Right forelimb (tissue), 1 donor: Measurements from ENCODE around the gene ARHGAP24.
"Not testable (repeated sequence)": the region's sequence is repeated elsewhere in the genome, so short reads cannot be mapped to it uniquely, and the experiment has no call there.

Experiments
- DNase-seq: peaks from one replicate; pipeline ENCODE4 v3.0.0-alpha.2; 2018

The ARHGAP24 gene

DNA sequence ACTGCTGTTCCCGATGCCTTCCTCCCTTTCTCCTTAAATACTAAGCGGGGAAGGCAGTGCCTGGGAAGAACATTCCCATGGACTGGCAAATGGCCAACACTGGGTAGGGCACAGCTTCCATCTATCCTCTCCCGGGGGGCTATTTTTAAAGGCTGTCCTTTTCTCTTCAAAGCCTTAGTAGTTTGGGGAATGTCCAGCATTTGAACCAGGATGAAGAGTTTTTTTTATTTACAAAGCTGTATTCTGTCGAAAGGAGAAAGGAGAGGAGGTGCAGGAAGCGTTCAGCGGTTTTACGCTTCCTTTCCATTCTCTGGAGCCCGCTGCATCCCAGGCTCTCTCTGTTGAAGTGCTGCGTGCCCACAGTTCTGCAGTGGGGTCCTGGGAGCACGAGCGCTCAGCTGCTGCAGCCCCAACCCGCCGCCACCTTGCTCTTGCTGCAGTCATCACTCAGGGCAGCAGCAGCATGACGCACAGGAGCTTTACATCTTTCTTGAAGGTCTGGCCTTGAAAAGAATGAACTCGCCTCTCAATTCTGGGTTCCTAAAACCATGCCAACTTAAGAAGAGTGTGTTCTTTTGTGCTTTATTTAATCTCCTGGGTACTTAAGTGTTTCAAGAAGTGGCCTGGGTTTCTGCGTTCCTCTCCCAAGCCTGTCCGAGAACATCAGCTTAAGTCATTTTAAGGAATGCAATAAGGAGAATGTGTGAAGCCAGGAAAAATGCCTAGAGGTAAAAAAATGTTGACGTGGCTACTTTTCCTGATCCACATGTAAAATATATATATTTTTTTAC lies 457.7 kb downstream of the ARHGAP24 start:
- peak; percentile 56 for DNase-seq

DNA sequence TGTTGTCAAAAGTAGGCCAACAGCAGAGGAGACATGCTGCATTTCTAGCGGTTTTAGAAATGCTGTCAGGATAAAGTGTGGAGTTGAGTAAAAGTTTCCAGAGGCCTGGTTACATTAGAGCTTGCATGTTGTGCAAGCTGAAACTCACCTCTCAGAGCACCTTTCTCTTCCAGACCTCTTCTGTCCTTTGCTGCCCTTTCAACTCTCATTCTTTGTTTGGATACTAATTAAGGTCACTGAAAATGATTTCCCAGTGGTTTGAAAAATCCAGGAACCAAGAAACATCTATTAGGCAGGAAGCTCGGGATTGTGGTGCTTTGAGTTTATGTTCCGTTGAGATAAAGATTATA lies 458.3 kb downstream of the ARHGAP24 start:
- DNase-seq, result no peak

DNA sequence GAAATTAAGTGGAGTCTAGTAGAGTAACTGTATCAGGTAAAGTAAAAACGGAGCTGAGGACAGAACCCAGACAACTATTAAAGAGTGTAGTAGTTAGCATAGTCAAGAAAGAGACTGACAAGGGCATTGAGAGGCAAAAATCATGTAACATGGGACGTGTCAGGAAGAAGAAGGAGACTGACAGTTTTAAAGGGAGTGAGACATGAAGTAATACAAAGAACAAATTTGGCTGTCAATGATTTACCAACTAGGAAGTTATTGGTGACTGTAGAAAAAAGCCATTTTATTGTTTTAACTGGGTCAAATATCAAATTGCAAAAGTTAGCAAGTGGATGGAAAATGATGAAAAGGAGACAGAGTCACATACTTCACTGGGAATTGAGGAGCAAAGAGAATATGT lies 462.6 kb downstream of the ARHGAP24 start:
- DNase-seq, result no peak

DNA sequence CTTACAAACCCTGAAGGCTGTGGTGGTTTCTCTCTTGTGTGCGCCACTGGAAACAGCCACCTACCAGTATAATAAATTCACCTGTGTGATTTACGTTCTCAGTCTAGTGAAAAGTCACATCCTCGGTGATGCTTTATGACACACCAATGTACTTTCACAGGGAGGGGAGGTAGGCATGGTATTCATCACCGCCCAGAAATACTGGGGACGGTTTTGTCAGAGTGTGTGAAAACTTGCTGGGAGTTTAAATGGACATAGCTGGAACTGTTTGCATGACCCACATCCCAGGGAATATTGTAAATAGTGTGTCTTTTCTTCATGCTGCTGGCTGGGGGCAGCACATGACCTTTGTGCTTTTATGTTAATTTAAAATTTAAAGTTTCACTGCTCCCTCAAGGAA lies 463.1 kb downstream of the ARHGAP24 start:
- DNase-seq, result no peak

DNA sequence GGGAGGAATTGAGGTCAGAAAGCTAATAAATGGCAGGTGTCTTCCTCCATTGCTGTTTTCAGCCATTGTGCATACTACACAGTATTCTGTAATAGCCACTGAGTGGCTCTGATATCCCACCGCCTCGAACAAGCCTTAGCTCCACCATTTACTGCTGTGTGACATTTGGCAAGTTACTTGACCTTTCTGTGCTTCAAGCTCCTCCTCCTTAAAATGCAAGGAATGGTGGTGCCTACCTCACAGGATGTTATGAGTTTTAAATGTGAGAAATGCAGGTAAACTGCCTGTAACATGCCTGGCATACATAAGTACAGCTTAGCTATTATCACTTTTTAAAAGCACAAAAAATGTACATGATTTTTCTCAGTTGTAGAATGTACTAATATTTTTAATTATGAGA lies 464.0 kb downstream of the ARHGAP24 start:
- DNase-seq, result no peak

DNA sequence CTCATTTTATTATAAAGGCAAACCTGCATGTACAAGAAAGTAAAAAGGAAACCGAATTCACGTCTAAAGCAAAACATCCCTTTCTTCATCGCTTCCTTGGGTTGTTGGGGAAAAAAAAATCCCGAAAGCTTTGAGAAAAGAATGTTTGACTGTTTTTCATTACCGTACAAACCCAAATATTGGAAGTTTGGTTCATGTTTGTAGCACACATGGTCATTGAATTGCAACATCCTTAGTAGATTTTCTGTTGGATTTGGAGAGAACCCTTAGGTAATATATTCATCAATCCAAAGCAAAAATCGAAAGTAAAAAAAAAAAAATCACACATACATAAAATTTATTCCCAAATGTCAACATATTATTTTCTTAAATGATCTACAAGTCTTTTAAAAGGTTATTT lies 464.6 kb downstream of the ARHGAP24 start:
- no peak for DNase-seq

DNA sequence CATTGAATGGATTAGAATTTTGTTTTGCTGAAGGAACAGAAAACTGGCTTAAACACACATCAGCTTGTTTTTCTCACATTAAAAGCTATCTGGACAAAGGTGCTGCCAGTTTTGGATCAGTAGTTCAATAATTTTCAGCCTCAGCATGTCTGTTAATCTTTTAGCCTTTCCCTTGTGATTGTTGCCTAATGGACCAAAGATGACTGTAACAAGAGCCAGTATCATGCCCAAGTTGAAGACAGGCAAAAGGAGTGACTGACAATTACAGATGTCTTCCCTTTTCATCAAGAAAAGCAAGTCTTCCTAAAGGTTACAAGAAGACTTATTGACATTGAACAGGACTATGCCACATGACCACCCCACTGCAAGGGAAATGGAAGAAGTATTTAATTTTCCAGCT lies 465.2 kb downstream of the ARHGAP24 start:
- no peak for DNase-seq

DNA sequence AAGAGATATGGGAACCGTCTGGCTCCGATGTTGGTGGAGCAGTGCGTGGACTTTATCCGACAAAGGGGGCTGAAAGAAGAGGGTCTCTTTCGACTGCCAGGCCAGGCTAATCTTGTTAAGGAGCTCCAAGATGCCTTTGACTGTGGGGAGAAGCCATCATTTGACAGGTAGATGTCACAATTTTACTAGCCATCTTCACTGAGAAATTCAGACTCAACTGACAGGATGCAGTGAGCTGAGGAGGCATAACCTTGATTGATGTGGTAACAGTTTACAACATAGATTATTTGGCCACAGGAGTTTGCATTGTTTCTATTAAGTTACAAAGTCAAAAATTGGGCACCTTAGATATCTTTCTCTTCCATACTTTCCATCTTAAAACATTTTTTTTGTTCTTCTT lies 467.2 kb downstream of the ARHGAP24 start:
- no peak for DNase-seq

DNA sequence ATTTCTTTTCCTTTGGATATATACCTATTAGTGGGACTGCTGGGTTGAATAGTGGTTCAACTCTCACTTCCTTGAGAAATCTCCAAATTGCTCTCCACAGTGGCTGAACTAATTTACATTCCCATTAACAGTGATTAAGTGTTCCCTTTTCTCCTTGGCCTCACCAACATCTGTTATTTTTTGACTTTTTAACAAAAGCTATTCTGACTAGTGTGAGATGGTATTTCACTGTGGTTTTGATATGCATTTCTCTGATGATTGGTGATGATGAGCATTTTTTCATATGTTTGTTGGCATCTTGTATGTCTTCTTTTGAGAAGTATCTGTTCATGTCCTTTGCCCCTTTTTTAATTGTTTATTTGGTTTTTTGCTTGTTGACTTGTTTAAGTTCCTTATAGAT lies 471.9 kb downstream of the ARHGAP24 start:
- no peak for DNase-seq

DNA sequence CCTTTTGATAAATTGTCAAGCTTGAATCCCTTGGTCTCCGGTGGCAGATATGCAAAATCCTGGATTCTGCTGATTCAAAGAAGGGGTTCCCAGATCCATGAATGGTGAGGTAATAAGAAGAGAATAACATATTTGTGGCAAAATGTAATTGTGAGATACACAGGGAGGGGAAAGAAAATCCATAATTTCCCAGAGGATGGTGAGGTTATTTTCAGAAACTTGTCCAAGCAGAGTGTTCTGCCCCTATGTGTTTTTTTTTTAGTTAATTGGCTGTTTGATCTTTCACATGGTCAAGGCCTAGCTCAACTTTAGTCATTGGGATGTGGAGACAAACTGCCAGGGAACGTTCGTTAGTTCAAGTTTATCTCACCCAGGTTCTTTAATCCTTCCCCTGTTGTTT lies 476.1 kb downstream of the ARHGAP24 start:
- DNase-seq, result no peak

DNA sequence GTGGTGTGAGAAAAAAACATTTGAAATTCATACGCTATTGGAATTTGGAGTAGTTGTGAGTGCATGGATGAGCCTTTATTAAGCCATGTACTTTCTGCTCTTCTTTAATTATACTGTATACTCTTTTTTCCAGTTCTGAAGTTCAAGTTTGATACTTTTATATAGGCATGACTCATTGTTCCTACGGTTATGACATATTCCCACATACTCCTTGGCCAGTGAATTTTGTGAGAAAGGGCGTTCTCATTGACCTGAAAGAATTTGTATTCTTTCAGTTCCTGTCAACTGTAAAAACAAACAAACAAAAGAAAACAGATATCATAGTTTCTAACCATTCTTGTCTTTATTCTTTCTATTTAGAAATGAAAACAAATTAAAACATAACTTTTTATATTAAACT lies 477.6 kb downstream of the ARHGAP24 start:
- DNase-seq, result no peak

DNA sequence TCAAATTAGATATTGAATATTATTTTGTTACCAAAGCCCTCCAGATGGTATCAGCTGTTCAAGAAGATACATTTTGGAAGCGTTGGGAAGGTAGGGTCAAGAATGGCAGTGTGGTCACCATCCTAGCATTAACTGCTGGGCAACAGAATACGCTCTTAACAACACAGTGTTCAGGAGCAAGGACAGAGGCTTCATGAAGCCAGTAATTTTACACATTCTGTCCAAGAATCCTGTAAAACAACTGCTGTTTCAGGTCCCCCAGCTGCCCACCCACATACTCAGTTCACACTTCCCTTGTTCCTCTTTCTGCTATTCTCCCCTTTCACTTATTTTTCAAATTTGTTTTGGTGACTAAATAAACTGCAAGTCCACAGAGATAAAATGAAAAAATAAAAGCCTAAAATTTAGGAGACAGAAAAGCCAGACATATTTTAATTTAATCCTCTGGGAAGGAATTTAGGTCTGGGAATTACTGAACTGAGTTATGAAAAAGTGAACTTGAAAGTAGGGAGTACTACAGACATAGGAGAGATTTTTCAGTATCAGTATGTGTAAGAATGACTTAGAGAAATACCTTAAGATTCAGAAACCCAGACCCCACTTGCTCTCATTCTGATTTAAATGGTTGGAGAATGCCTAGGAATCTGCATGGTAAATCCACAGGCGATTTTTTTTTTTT lies 478.2 kb downstream of the ARHGAP24 start:
- DNase-seq, result no peak

DNA sequence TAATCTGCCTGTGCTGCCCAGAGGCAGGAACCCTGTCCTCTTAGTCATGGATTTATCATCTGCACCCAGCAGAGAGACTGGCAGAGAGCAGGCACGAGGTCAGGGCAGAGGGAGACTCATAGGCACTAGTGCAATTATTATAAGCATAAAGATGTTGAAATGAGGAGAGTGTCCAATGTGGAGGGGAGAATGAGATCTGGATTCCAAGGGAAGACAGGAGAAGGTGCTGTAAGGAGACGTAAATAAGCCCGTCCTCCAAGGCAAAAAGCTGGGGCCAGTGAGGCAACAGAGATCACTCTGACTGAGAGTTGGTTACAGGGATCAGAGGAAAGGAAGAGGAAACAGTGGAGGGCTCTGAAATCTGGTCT lies 478.7 kb downstream of the ARHGAP24 start:
- no peak for DNase-seq

DNA sequence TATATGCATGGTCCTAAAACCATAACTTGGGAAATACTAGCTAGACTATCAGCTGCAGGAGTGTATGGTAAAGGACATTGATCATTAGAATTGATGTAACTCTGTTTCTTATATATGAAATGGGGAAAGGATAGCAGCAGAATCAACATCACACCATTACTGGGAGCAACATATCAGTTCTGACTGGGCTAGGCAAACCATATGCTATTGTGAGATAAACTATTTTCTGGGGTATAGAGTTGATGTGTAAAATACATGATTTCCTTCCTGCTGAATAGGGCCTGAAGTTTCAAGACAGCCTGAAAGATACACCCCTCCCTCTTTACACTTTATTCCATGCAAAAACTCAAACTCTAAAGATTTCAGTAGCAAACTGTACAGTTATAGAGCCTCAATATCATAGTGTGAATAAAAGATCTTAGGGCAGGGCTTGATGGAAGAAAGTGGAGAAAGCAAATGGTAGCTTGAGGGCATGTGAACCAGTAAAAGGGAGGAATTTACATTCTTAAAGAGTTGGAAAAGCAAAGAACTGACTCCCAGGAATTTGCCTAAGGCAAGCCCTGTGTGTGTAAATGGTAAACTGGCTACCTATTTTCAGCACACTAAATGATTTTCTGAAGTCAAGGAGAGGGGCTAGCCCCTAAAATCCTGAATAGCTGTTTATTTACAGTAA lies 480.8 kb downstream of the ARHGAP24 start:
- no peak for DNase-seq

DNA sequence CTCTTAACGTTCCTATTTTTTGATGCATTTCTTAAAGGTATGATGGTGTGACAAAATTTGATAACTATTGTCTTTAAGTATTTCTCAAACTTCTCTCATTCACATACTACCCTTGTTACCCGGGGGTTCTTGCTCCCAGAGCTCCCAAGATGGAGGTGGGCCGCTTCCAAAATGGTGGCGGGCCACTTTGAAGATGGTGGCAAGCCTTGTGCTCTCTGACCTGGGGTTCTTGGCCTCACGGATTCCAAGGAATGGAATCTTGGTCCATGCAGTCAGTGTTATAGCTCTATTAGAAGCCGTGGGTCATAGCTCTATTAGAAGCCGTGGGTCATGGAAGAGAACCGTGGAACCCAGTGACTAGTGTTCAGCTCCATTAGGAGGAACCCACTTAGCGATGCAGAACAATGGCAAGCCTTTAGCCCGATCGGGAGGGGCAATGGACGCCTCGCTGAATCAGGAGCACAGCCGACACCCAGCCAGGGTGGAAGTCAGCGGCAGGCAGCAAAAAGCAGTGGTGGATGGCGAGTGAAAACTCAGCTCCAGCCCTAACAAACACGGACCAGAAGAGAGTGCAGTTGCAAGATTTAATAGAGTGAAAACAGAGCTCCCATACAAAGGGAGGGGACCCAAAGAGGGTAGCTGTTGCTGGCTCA lies 481.5 kb downstream of the ARHGAP24 start:
- no peak for DNase-seq

DNA sequence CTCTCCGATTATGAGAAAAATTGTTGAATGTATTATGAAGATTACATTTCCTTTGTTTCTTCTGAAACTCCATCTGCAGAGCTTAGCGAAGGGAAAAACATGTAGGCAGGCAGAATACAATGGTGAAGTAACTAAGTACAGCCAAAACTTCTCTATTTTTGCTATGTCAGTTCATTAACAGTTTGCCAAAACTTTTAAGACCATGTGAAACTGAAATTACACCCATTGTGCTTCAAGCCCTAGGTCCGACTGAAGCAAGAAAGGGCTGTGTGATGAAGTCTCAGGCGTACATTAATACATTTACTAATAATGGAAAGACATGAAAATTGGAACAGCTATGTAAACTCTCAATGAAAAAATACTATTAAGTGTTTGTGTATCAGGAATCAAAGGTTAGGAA lies 486.9 kb downstream of the ARHGAP24 start:
- DNase-seq, result no peak

DNA sequence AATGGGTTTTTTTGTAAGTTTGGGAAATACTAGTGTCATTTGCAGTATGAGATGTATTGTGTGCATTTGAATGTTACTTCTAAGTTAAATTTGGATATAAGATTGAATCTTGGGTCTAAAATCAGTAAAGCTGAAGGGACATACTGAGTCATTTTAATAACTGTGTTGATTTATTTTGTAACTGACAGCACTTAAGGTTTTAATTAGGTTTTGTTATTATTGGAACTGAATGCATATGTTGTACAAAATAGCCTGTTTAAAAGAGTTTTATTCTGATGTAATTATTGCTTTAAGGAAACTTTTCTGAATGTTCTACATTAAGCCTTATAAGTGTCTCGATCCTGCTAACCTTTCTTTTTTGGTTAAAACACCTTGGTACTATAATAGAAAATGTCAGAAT lies 488.3 kb downstream of the ARHGAP24 start:
- DNase-seq, result no peak

DNA sequence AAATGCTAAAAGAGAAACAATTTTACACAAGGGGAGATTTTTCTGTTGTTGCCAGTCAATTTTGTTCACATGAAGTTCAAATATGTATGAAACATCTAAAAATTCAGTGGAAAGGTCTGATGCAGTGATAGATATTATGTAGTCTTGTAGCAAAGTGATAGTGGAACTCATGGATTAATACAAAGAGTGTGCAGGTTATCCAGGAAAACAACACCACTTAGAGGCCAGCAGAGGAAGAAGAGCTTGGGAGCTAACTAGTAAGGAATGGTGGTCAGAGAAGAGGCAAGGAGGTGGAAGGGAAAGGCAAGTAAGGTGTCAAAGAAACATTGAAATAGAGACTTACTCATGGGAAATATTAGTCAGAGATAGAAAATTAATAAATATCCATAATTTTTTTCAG lies 489.3 kb downstream of the ARHGAP24 start:
- DNase-seq, result no peak

DNA sequence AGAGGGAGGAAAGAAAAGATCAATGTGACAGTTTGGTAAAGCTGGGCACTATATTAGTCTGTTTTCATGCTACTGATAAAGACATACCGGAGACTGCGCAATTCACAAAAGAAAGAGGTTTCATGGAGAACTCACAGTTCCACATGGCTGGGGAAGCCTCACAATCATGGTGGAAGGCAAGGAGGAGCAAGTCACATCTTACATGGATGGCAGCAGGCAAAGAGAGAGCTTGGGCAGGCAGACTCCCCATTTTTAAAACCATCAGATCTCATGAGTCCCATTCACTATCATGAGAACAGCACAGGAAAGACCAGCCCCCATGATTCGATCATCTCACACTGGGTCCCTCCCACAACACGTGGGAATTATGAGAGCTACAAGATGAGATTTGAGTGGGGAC lies 490.1 kb downstream of the ARHGAP24 start:
- not testable (repeated sequence) for DNase-seq

DNA sequence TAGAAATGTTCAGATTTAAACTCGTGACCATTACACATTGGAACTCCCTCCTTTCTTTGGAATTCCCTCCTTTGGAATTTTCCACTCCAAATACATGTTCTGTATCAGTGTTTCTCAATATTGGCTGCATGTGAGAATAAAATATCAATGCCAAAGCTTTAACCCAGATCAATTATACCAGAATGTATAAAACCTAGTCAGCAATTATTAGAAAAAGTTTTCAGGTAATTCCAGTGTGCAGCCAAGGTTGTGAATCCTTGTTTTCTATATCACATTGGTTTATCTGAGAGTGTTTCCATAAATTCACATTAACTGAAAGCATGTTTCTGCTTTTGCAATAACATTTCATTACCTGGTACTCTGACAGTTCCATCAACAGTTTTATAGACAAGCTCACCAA lies 490.6 kb downstream of the ARHGAP24 start:
- no peak for DNase-seq

DNA sequence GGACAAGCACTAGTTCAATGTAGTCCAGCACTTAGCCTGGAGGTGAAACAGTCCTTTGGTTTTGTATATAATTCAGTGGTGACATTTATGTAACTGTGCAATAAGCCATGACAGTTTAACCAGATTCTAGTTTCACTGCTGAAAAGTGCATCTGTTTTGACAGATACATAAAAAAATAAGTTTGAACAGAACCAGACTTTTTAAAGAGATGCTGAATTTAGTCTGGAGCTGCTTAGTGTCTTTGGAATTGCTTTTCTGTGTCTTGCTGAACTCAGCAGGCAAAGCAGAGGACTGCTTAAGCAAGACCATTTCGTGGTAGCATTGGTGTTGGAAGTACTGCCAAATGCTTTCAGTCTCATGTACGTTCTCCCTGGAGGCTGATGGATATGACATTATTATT lies 491.4 kb downstream of the ARHGAP24 start:
- no peak for DNase-seq

DNA sequence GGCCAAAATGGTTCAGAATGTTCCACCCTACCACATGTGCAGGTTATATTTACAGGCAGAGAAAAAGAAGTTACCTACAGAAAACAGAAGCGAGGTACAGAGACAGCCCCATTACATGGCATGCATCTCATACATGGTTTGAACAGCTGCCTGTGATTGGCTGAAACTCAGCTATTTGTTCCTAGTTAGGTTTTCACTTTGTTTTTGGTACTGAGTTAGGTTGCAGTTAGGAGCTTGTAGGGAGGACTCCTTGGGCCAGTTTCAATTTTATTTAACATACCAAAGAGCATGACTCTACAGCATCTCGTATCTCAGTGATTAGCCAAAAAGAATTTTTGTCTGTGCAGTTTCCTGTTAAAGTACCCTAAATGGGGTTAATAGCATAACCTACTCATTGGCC lies 492.9 kb downstream of the ARHGAP24 start:
- DNase-seq, result no peak

DNA sequence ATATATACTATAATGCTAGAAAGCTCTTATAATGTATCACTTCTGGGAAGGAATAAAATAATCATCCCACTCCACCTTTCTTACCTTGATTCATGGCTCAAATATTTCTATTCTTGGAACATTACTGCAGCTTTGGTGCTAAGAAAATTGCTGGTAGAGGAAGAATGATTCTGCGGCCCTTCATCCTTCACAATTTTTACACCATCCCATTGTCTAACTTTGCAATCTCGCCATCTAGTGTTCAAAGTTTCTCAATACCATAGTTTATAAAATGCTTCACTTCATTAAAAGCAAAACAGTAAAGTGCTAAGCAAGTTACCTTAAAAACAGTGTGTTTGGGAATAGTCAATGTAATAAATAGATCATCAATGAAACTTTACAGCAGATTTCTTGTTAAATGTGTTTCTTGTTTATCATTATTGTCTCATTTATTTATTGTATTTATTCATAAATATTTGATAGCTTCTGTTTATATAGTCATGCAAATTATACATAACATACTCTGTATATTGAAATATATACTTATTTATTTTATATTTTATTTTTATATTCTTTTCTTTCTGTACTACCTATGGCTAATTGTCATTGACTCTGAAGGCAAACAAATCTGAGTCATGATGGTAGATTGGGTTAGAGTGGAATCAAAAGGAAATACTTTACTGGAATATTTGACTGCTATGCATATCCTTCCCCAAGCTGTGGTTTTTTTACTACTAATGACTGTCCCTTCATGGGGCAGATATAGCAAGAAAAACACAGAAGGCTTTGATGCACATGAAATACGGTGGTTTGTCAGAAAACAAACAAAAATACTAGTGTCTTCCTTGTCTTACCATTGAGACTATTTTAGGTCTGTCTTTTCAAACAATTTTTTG lies 494.2 kb downstream of the ARHGAP24 start:
- no peak for DNase-seq
